Measurements from ENCODE around the gene KCTD21.

The KCTD21 gene

DNA sequence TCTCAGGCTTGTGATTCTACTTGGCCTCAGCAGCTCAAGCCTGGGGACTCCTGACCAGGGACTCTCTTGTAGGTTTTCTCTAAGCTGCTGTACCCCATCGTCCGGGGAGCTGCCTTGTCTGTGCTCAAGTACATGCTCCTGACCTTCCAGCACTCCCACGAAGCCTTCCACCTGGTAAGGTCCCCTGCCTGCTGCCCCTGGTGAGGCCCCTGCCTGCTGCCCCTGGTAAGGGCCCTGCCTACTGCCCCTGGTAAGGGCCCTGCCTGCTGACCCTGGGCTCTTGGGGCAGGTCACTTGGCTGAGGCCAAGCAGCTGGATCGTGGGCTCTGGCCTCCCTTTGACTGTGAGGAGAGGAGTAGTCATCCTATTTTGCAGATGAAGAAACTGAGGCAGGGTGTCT lies 11.6 kb upstream of the KCTD21 start:
- H3K4me3 ChIP-seq (ENCODE audit: control insufficient read depth, low read depth, low read length) = no peak overlapping the region
- no peak for DNase-seq (ENCODE audit: low read depth)
- TF ChIP-seq, protein P1, sequence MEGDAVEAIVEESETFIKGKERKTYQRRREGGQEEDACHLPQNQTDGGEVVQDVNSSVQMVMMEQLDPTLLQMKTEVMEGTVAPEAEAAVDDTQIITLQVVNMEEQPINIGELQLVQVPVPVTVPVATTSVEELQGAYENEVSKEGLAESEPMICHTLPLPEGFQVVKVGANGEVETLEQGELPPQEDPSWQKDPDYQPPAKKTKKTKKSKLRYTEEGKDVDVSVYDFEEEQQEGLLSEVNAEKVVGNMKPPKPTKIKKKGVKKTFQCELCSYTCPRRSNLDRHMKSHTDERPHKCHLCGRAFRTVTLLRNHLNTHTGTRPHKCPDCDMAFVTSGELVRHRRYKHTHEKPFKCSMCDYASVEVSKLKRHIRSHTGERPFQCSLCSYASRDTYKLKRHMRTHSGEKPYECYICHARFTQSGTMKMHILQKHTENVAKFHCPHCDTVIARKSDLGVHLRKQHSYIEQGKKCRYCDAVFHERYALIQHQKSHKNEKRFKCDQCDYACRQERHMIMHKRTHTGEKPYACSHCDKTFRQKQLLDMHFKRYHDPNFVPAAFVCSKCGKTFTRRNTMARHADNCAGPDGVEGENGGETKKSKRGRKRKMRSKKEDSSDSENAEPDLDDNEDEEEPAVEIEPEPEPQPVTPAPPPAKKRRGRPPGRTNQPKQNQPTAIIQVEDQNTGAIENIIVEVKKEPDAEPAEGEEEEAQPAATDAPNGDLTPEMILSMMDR (IDR thresholded peaks at IDR 0.05; ENCODE audit: control insufficient read depth, insufficient read depth, low read depth, low read length, missing control alignments) = no peak

DNA sequence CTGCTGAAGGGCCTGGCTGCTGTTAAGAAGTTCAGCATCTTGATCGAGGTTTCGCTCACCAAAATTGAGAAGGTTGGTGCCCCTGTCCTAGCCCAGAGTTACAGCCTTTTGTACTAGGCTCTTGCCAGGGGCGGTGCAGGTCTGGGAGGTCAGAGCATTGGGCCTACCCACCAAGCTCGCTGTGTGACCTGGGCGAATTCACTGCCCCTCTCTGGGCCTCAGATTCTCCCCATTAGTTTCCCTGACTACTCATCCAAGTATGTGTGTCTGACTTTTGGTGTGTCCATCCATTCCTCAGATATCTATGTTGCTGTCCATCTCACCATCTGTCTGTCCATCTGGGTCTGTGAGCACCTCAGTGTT lies 11.2 kb upstream of the KCTD21 start:
- TF ChIP-seq, protein P1 (IDR thresholded peaks at IDR 0.05; ENCODE audit: control insufficient read depth, insufficient read depth, low read depth, low read length, missing control alignments) = no peak
- no peak for DNase-seq (ENCODE audit: low read depth)
- no peak overlapping the region for H3K4me3 ChIP-seq (ENCODE audit: control insufficient read depth, low read depth, low read length)

DNA sequence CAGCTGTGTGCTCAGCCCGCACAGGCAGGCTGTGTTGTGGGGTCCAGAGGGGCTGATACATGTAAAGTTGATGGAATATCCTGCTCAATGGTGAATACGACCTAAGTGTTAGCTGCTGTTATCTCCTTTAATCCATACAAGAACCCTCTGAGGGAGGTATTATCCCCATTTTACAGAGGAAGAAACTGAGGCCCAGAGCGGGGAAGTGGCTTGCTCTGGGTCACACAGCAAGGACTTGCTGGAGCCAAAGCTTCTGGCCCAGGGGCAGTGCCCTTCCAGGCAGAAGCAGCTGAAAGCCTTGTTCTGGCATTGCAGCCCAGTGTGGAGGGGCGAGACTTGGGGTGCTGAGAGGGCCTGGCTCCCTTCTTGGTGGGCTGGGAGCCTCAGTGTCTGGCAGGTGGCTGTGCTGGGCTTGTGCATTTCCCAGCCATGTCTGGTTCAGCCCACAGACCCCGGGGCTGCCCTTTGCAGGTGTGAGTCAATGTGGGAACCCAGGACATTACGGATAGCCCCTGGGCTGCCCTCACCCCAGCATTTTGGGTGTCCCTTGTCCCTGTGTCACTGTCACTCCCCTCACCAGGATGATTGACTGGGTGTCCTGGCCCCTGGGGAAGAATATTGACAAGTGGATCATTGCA lies 10.7 kb upstream of the KCTD21 start:
- DNase-seq (ENCODE audit: low read depth) = no peak
- TF ChIP-seq, protein P1 (IDR thresholded peaks at IDR 0.05; ENCODE audit: control insufficient read depth, insufficient read depth, low read depth, low read length, missing control alignments) = no peak

DNA sequence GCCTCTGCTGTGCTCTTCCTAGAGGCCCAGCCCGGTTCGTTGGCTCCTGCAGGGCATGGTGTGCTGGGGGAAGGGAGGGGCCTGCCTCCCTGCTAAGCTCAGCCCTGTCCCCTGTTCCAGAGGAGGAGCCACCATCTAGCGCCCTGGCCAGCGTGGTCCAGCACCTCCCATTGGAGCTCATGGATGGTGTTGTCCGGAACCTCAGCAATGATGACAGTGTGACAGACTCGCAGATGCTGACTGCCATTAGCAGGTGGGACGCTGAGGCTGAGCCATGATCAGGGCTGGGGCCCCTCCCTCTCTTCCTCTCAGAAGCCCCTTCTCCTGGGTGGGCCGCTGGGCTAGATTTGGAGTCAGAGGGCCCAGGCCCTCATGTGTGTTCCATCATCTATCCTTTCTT lies 9.4 kb upstream of the KCTD21 start:
- TF ChIP-seq, protein P1 (IDR thresholded peaks at IDR 0.05; ENCODE audit: control insufficient read depth, insufficient read depth, low read depth, low read length, missing control alignments) = no peak
- no peak overlapping the region for H3K4me3 ChIP-seq (ENCODE audit: control insufficient read depth, low read depth, low read length)
- no peak for DNase-seq (ENCODE audit: low read depth)

More for the DNA sequence above, 10.7 kb upstream of the KCTD21 start:
- no peak overlapping the region for H3K4me3 ChIP-seq (ENCODE audit: control insufficient read depth, low read depth, low read length)

DNA sequence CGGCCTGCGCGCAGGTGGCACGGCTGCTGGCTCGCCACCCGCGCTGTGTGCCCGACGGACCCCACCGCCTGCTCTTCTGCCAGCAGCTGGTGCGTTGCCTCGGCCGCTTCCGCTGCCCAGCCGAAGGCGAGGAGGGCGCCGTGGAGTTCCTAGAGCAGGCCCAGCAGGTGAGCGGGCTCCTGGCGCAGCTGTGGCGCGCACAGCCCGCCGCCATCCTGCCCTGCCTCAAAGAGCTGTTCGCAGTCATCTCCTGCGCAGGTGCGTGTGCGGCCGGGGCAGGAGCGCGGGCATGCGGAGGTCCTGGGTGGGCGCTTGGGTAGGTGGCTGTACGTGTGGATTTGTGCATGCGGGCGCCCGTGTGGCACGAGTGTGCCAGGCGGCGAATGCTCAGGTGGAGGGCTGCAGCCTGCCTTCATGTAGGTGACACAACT lies 8.2 kb upstream of the KCTD21 start:
- no peak overlapping the region for H3K4me3 ChIP-seq (ENCODE audit: control insufficient read depth, low read depth, low read length)
- TF ChIP-seq, protein P1 (IDR thresholded peaks at IDR 0.05; ENCODE audit: control insufficient read depth, insufficient read depth, low read depth, low read length, missing control alignments) = no peak
- DNase-seq (ENCODE audit: low read depth) = no peak

DNA sequence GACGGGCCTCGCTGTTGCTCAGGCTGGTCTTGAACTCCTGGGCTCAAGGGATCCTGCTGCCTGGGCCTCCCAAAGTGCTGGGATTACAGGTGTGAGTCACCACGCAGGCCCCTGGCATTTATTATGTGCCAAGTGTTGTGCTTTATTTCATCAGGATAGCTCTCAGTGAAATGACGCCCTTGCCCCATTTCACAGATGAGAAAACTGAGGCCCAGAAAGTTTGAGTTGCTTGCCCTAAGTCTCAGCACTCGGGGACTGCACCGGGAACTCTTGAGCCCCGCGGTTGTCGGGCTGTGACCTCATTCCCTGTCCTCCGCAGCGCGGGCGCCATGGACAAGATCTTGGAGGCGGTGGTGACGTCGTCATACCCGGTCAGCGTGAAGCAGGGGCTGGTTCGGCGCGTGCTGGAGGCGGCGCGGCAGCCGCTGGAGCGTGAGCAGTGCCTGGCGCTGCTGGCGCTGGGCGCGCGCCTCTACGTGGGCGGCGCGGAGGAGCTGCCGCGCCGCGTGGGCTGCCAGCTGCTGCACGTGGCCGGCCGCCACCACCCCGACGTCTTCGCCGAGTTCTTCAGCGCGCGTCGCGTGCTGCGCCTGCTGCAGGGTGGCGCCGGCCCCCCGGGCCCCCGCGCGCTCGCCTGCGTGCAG lies 7.6 kb upstream of the KCTD21 start:
- H3K4me3 ChIP-seq (ENCODE audit: control insufficient read depth, low read depth, low read length) = no peak overlapping the region
- TF ChIP-seq, protein P1 (IDR thresholded peaks at IDR 0.05; ENCODE audit: control insufficient read depth, insufficient read depth, low read depth, low read length, missing control alignments) = no peak
- no peak for DNase-seq (ENCODE audit: low read depth)

All from AG09309 (cell line).